AG04450 (cell line): ENCODE data around the gene NOL7. TPM values are rescaled to one million over a fixed set of nuclear protein-coding genes. Genes with fewer than 3 reads are reported as not detected.

Experiments used
- CTCF ChIA-PET: fragments of 300-600, 350-600 bp; formaldehyde crosslinking; extraction: SDS; loops from one replicate; lab custom pipeline; 2022; ENCODE audit warnings: antibody characterized with exemption, inconsistent platforms; lab: Charles Lee
- POLR2A ChIA-PET: fragments of 350-600 bp; formaldehyde crosslinking; extraction: SDS; loops from one replicate; lab custom pipeline; 2021; ENCODE audit warnings: antibody characterized with exemption, inconsistent platforms; lab: Yijun Ruan, JAX
- DNase-seq: peaks from one replicate; pipeline ENCODE4 v3.0.0-alpha.2; 2011; ENCODE audit warnings: low read depth, low spot score
- H3K27ac ChIP-seq: one replicate; pipeline ENCODE4 v1.5.1; 2012; ENCODE audit warnings: low read depth, low read length, control low read depth
- H3K27me3 ChIP-seq: one replicate; pipeline ENCODE4 v1.6.0; 2012; ENCODE audit warnings: low read length; ENCODE audit not compliant: control insufficient read depth, insufficient read depth
- H3K4me3 ChIP-seq: 2 replicates; pipeline ENCODE4 v1.5.1; 2011; ENCODE audit warnings: mild to moderate bottlenecking, low read depth, low read length, control low read depth
- H3K9me3 ChIP-seq: 2 replicates; pipeline ENCODE4 v1.5.1; 2012; ENCODE audit warnings: low read length; ENCODE audit not compliant: control insufficient read depth, insufficient read depth
- polyA minus RNA-seq: library from RNA; depleted of rRNA, polyadenylated mRNA; stranded (reverse); fragments of >200 nt; gene quantifications from 2 replicates; pipeline ENCODE4 v1.2.3, GENCODE V29; 2011; rRNA and poly(A)+ RNA removed
- polyA plus RNA-seq: library from polyadenylated mRNA; depleted of rRNA; stranded (reverse); fragments of >200 nt; gene quantifications from 2 replicates; pipeline ENCODE4 v1.2.3, GENCODE V29; 2011; rRNA removed
- TF ChIP-seq, protein P1 (sequence below): IDR thresholded peaks from 2 replicates; pipeline ENCODE4 v1.5.1; 2011; ENCODE audit warnings: low read depth, low read length, control low read depth, inconsistent platforms

NOL7 gene
- polyA plus RNA-seq = 31.3 and 46.6 TPM in 2 replicates
- 4.3 and 6.9 TPM in 2 replicates for polyA minus RNA-seq

DNA sequence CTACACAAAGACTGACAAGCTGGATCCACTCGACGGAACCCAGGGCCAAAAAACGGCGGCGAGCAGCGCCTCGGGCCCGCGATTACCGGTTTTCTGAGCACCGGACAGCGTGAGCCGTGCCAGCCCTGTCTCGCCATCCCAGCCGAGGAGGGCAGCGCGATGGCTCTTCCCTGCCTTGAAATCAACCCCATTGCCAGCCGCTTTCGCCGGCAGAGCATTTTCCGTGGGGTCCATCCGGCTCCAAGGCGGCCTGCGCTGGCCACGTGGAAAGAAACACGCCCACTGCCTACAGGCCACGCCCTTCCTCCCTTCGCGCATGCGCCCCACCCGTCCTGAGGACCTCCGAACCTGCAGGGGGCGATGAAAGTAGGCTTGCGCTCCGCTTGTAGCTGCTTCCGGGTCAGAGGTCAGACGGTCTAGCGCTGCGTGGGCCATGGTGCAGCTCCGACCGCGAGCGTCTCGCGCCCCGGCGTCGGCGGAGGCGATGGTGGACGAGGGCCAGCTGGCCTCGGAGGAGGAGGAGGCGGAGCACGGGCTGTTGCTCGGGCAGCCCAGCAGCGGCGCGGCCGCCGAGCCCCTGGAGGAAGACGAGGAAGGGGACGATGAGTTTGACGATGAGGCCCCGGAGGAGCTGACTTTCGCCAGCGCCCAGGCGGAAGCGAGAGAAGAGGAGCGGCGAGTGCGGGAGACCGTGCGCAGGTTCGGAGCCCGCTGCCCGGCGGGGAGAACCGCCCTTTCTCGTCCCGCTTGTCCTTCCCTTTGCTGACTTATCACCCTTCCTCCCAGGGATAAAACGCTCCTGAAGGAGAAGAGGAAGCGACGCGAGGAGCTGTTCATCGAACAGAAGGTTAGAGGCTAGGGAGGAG is at the start of gene NOL7:
TSS of gene NOL7 (plus strand) at position 410 of the 866 bp plus-strand sequence. CDS start at position 434, 24 bp downstream.
- H3K27ac ChIP-seq = peak within 1 kb of the TSS; percentile 94
- CTCF ChIA-PET = interaction anchor here (0.6 to 5.6 kb wide), 32 partner anchors 10 to 459 kb away, joined by 3 to 37 read pairs (median 4); partner anchors contain the start of genes SIRT5 and TBC1D7
- TF ChIP-seq, protein P1, sequence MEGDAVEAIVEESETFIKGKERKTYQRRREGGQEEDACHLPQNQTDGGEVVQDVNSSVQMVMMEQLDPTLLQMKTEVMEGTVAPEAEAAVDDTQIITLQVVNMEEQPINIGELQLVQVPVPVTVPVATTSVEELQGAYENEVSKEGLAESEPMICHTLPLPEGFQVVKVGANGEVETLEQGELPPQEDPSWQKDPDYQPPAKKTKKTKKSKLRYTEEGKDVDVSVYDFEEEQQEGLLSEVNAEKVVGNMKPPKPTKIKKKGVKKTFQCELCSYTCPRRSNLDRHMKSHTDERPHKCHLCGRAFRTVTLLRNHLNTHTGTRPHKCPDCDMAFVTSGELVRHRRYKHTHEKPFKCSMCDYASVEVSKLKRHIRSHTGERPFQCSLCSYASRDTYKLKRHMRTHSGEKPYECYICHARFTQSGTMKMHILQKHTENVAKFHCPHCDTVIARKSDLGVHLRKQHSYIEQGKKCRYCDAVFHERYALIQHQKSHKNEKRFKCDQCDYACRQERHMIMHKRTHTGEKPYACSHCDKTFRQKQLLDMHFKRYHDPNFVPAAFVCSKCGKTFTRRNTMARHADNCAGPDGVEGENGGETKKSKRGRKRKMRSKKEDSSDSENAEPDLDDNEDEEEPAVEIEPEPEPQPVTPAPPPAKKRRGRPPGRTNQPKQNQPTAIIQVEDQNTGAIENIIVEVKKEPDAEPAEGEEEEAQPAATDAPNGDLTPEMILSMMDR = peak; percentile 87
- H3K9me3 ChIP-seq = peaks cover 5% of the 10 kb centered on the region; the same call in 1 of the 2 replicates
- H3K27me3 ChIP-seq = no peaks in the 10 kb centered on the region
- POLR2A ChIA-PET = interaction anchor here (0.6 to 3.1 kb wide), 14 partner anchors 10 to 453 kb away, joined by 3 to 30 read pairs (median 4); partner anchors contain the start of genes GFOD1, SIRT5 and TBC1D7
- peak within 1 kb of the TSS; percentile 98 for H3K4me3 ChIP-seq
- DNase-seq = peak; percentile 98

DNA sequence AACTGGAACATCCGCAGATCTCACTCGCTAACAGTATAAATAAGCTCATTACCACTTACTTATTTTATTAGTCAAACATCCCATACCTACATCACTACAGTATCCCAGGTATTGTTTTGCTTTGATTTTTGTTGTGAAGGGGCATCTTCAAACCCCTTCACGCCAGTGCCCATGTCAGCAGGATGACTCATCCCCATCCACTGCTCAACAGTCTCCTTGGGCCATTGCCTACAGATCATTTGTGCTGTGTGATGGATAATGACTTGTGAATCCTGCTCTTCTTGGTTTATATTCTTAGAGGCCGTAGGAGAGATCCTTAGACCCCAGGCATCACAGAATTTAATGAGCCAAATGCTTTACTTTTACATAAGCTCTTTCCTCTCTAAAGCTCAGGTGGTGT is 49.2 kb upstream of the NOL7 start:
- POLR2A ChIA-PET = no interaction called here
- Histone ChIP-seq H3K27ac (no peak overlapping the region), H3K4me3 (no peak overlapping the region), H3K9me3 (no peaks in the 10 kb centered on the region), H3K27me3 (peaks cover 16% of the 10 kb centered on the region)
- TF ChIP-seq, protein P1 = no peak
- CTCF ChIA-PET = interaction anchor here (0.6 to 0.9 kb wide), 3 partner anchors 9 to 229 kb away, joined by 3 read pairs; partner anchors contain the start of gene SIRT5
- no peak for DNase-seq

DNA sequence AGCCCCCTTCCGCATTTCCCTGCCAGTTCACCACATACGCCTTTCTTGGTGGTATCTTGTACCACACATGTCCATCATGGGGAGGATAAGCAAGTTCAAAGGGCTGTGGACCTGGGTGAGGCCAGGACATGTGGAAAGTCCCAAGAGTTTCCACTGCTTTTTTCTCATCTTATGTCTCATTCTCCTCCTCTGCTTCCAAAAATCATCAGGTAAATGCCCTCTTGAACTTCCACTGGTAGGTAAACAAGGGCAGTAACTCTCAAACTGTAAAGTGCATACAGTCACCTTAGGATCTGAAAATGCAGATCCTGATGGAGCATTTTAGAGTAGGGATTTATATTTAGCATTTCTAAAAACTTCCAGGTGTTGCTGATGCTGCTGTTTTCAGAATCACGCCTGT is 48.6 kb upstream of the NOL7 start:
- POLR2A ChIA-PET = no interaction called here
- no peaks in the 10 kb centered on the region for H3K9me3 ChIP-seq
- H3K4me3 ChIP-seq = no peak overlapping the region
- no peak for DNase-seq
- TF ChIP-seq, protein P1 = no peak
- H3K27ac ChIP-seq = no peak overlapping the region
- CTCF ChIA-PET = interaction anchor here (0.7 kb wide), 1 partner anchor 8 kb away, joined by 3 read pairs; the partner anchor contains the start of gene SIRT5
- peaks cover 16% of the 10 kb centered on the region for H3K27me3 ChIP-seq

DNA sequence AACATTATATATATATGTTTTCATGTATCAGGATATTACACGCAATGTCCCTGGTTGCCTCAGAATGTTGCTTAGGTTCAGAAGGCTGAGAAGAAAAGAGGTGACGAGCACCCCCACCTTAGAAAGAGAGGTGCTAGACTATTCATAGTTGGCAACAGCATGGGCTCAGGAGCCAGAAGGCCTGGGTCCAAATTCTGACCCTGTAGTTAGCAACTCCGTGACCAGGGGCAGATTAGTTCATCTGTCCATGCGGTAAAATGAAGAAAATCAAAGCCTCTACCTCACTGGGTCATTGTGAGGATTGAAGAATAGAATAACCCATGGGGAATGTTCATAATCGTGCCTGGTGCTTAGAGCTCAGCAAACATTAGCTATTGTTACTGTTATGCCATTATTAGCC is 46.2 kb upstream of the NOL7 start:
- DNase-seq = no peak
- ChIA-PET POLR2A (no interaction called here), CTCF (no interaction called here)
- Histone ChIP-seq H3K27me3 (peaks cover 14% of the 10 kb centered on the region), H3K27ac (no peak overlapping the region), H3K4me3 (no peak overlapping the region), H3K9me3 (no peaks in the 10 kb centered on the region)
- TF ChIP-seq, protein P1 = no peak
